SK-N-MC (cell line): ENCODE data around the gene IRAK1.

Experiments
- EZH2 ChIP-seq: fragments of 200-600 bp; sonication (generic); IDR thresholded peaks from one replicate; pipeline ENCODE4 v1.6.1; 2017; ENCODE audit warnings: antibody characterized with exemption
- FOXP2 ChIP-seq: optimal IDR thresholded peaks from 2 replicates; pipeline ENCODE3; 2011; ENCODE audit warnings: mild to moderate bottlenecking, moderate library complexity; ENCODE audit not compliant: insufficient read depth; ENCODE audit errors: extremely low read length, control extremely low read depth
- POLR2AphosphoS5 ChIP-seq: IDR thresholded peaks from 2 replicates; pipeline ENCODE4 v1.6.1; 2012; ENCODE audit warnings: mild to moderate bottlenecking, low read depth, low read length, borderline replicate concordance

DNA sequence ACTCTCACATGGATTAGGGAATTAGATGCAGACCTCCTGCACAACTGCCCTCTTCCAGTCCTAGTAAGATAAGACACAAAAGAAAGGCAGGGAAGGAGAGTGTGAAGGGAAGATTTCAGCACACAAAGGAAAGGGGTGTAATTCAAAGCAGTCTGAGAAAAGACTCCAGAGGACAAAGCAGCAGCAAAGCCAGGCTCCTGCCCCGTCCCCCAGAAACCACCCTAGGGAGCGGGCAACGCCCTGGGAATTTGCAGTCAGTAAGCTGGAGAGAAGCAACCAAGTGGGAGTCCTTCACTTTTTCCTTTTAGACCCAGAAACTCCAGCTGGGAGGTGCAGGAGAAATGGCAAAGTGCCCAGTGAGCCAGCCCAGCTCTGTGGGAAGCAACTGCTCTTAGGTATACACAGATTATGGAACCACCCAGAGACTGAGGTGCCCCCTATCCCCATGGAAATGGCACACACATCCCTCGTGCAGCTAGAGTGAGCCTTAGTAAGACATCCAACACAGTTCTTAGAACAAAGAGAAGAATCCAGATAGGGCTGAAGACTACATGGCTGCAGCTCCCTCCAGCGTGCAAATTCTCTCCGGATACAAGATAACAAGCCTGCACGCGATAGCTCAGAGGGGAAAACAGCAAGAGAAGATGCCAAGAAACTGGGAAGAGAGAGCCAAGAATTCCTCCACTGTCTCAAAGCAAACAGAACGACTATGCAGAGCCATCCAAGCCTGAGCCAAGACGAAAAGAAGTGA is 26.5 kb upstream of the IRAK1 start:
- TF ChIP-seq POLR2AphosphoS5, result no peak
- no peak for TF ChIP-seq FOXP2
- TF ChIP-seq EZH2, result no peak
